Measurements from ENCODE around the gene IZUMO1R.

Gene IZUMO1R

DNA sequence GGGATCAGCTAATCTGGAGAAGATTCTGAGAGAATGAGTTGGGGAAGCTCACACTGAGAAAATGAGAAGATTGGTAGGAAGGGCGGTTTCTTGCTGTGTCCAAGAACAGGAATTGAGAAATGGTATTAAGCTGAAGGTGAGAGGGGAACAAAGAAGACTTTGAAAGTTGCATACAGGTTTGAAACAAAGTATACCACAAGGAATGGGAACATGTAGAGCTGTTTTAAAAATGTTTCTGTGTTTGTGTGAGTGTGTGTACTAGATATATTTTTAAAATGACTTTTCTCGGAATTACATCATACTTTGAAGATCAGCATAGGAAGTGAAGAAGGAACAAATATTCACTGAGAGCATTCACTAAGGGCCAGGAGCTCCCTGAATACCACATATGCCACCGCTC, 24.4 kb upstream of the IZUMO1R start:
- no peak for DNase-seq
- H3K4me3 ChIP-seq (ENCODE audit: low read depth, low read length): no peak overlapping the region
- TF ChIP-seq, protein P1, sequence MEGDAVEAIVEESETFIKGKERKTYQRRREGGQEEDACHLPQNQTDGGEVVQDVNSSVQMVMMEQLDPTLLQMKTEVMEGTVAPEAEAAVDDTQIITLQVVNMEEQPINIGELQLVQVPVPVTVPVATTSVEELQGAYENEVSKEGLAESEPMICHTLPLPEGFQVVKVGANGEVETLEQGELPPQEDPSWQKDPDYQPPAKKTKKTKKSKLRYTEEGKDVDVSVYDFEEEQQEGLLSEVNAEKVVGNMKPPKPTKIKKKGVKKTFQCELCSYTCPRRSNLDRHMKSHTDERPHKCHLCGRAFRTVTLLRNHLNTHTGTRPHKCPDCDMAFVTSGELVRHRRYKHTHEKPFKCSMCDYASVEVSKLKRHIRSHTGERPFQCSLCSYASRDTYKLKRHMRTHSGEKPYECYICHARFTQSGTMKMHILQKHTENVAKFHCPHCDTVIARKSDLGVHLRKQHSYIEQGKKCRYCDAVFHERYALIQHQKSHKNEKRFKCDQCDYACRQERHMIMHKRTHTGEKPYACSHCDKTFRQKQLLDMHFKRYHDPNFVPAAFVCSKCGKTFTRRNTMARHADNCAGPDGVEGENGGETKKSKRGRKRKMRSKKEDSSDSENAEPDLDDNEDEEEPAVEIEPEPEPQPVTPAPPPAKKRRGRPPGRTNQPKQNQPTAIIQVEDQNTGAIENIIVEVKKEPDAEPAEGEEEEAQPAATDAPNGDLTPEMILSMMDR (IDR thresholded peaks at IDR 0.05; ENCODE audit: low read depth, low read length): no peak
- no peaks in the 10 kb centered on the region for H3K36me3 ChIP-seq
- no peak overlapping the region for H3K27ac ChIP-seq
- H3K27me3 ChIP-seq (ENCODE audit: insufficient read depth, low read depth, severe bottlenecking): no peaks in the 10 kb centered on the region
- H3K9me3 ChIP-seq (ENCODE audit: severe bottlenecking): no peaks in the 10 kb centered on the region

DNA sequence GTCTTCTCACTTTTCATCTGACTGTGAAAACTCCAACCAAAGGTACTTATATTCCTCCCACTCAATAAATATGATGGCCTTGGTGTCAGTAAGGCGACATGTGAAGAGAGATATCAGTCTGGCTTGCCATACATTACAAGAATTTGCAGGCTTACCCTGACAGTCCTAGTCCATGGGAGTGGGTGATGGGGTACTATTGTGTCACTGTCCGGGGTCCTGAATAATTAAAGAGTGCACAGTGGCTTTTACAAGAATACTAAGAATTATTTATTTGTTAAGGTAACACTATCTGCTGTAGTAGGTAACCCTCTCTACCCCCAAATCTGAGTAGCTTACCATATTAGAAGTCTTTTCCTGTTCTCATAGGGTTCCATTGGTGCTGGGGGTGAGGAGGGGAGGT, 23.1 kb upstream of the IZUMO1R start:
- H3K27ac ChIP-seq: no peak overlapping the region
- H3K9me3 ChIP-seq (ENCODE audit: severe bottlenecking): no peaks in the 10 kb centered on the region

DNA sequence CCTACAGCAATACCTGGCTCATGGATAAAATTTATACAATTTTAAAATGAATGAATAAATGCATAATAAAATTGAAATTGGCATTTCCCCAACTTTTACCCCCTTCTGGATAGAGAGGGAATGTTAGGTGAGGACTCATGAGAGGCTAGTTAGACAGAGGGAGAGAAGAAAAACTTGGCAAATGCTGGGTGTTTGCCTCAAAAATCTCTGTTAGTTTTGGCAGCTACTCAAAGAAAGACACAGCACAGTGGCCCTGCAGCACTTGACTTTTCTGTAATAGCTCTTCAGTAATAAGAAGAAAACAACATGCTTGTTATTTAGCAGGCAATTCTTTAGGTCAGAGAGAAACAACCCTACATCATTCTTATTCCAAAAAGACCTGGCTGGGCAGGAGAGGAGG, 20.7 kb upstream of the IZUMO1R start:
- no peaks in the 10 kb centered on the region for H3K36me3 ChIP-seq
- no peak overlapping the region for H3K27ac ChIP-seq
- DNase-seq: no peak
- TF ChIP-seq, protein P1 (IDR thresholded peaks at IDR 0.05; ENCODE audit: low read depth, low read length): no peak
- no peak overlapping the region for H3K4me3 ChIP-seq (ENCODE audit: low read depth, low read length)
- H3K27me3 ChIP-seq (ENCODE audit: insufficient read depth, low read depth, severe bottlenecking): no peaks in the 10 kb centered on the region
- H3K9me3 ChIP-seq (ENCODE audit: severe bottlenecking): no peaks in the 10 kb centered on the region

More for the DNA sequence above, 23.1 kb upstream of the IZUMO1R start:
- H3K36me3 ChIP-seq: no peaks in the 10 kb centered on the region
- no peaks in the 10 kb centered on the region for H3K27me3 ChIP-seq (ENCODE audit: insufficient read depth, low read depth, severe bottlenecking)
- DNase-seq: no peak
- H3K4me3 ChIP-seq (ENCODE audit: low read depth, low read length): no peak overlapping the region
- TF ChIP-seq, protein P1 (IDR thresholded peaks at IDR 0.05; ENCODE audit: low read depth, low read length): no peak

DNA sequence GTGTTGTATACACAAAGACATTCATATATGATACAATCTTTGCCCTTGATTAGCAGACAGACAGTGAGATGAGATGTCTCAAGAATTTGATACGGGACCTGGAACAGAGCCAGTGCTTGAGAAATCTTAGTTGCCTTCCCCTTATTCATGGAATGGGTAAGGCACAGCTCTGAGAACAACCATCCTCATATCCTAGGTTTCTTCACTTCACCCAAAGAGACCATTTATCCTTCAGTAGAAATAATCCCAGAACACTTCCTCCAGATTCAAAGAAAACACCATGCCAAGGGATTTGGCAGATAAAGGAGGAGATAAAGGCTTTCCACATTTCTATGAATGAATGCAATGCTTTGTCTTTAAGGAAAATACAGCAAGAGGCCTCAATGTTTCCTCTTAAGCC, 8.8 kb upstream of the IZUMO1R start:
- TF ChIP-seq, protein P1 (IDR thresholded peaks at IDR 0.05; ENCODE audit: low read depth, low read length): no peak
- DNase-seq: no peak
- no peaks in the 10 kb centered on the region for H3K27me3 ChIP-seq (ENCODE audit: insufficient read depth, low read depth, severe bottlenecking)

DNA sequence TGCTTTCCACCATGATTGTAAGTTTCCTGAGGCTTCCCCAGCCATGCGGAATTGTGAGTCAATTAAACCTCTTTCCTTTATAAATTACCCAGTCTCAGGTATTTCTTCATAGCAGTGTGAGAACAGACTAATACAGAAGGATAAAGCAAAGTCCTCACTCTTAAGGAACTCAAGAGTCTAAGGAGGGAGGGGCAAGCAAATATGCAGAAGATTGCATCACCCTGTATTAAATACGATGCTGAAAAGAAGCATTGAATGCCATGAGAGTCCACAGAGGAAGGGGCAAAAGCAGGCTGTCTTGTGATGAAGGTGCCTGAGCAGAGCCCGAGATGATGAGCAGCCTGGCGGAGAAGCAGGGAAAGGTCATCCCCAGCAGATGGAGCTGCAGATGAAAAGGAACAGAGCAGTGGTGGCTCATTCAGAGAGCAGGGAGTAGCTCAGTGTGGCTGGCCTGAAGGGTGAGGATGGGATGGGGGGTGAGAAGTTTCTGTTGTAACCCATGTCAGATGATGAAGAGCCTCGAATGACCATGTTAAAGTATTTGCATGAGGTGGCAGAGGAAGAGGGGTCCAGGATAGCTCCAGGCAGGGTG, 6.3 kb upstream of the IZUMO1R start:
- DNase-seq: no peak
- TF ChIP-seq, protein P1 (IDR thresholded peaks at IDR 0.05; ENCODE audit: low read depth, low read length): peak; percentile 36; the same call in 1 of the 2 replicates
- H3K27me3 ChIP-seq (ENCODE audit: insufficient read depth, low read depth, severe bottlenecking): no peaks in the 10 kb centered on the region
- H3K27ac ChIP-seq: no peak overlapping the region
- no peaks in the 10 kb centered on the region for H3K36me3 ChIP-seq
- no peak overlapping the region for H3K4me3 ChIP-seq (ENCODE audit: low read depth, low read length)
- no peaks in the 10 kb centered on the region for H3K9me3 ChIP-seq (ENCODE audit: severe bottlenecking)

More for the DNA sequence above, 8.8 kb upstream of the IZUMO1R start:
- Histone ChIP-seq H3K27ac (no peak overlapping the region), H3K36me3 (no peaks in the 10 kb centered on the region), H3K9me3 (ENCODE audit: severe bottlenecking) (peaks cover 3% of the 10 kb centered on the region), H3K4me3 (ENCODE audit: low read depth, low read length) (no peak overlapping the region)

DNA sequence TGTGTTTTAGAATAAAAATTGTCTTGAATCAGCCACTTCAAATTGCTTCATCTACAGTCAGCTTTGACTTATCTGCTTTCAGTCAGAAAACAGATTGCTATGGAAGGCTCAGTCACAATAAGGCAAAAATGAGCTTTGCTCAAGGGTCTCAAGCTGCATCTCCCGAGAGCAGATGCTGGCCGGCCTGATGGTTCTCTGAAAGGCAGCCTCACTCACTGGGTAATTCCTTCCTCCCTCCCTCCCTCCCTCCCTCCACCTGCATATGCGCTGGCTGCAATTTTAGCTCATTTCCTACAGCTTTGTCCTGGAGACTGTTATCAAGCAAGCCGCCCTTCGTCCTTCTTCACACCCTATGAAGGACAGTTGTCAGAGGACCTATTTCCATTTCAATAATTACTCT, 1.6 kb upstream of the IZUMO1R start:
- H3K27me3 ChIP-seq (ENCODE audit: insufficient read depth, low read depth, severe bottlenecking): no peaks in the 10 kb centered on the region
- no peaks in the 10 kb centered on the region for H3K9me3 ChIP-seq (ENCODE audit: severe bottlenecking)
- DNase-seq: no peak
- H3K4me3 ChIP-seq (ENCODE audit: low read depth, low read length): no peak overlapping the region
- TF ChIP-seq, protein P1 (IDR thresholded peaks at IDR 0.05; ENCODE audit: low read depth, low read length): no peak
- no peaks in the 10 kb centered on the region for H3K36me3 ChIP-seq
- no peak overlapping the region for H3K27ac ChIP-seq
